Thoracic aorta (tissue), 2 donors: Measurements from ENCODE around the gene SIX5. TPM values are rescaled to one million over a fixed set of nuclear protein-coding genes. Genes with fewer than 3 reads are reported as not detected.

Experiments
- ATAC-seq: fragments of 150-250 bp; one replicate; pipeline ENCODE4 v1.8.0; 2017; ENCODE audit warnings: low read depth; ENCODE audit not compliant: insufficient number of reproducible peaks, low FRiP score
- DNase-seq: peaks from one replicate; pipeline ENCODE4 v3.0.0-alpha.2; 2020; ENCODE audit warnings: low spot score
- H3K27ac ChIP-seq, 2 donors: fragments of 200-600 bp; sonication (generic); 1 replicate in 1 of 2; 2 replicates in 1 of 2; pipeline ENCODE4 v1.5.1; 2016; ENCODE audit warnings: mild to moderate bottlenecking in 2 of 2, moderate library complexity in 2 of 2
- H3K27me3 ChIP-seq: fragments of 200-600 bp; sonication (generic); replicated peaks from 2 replicates; pipeline ENCODE4 v1.6.0; 2016; ENCODE audit warnings: mild to moderate bottlenecking; ENCODE audit not compliant: insufficient read depth
- H3K36me3 ChIP-seq: fragments of 200-600 bp; sonication (generic); one replicate; pipeline ENCODE4 v1.5.1; 2016
- H3K4me1 ChIP-seq, 2 donors: fragments of 200-600 bp; sonication (generic); 1 replicate in 1 of 2; 2 replicates in 1 of 2; pipeline versions ENCODE4 v1.5.1 to v1.6.0; 2016; ENCODE audit warnings: low read depth in 2 of 2, mild to moderate bottlenecking in 1 of 2; ENCODE audit not compliant: control insufficient read depth in 1 of 2
- H3K4me3 ChIP-seq: fragments of 200-600 bp; sonication (generic); 2 replicates; pipeline ENCODE4 v1.5.1; 2016; ENCODE audit warnings: mild to moderate bottlenecking
- H3K9me3 ChIP-seq: fragments of 200-600 bp; sonication (generic); 2 replicates; pipeline ENCODE4 v1.5.1; 2016
- CTCF ChIP-seq: fragments of 200-600 bp; sonication (generic); IDR thresholded peaks from one replicate; pipeline ENCODE4 v1.5.1; 2019; ENCODE audit warnings: antibody characterized with exemption
- total RNA-seq, 2 donors: library from RNA; depleted of rRNA; stranded (reverse); fragments of >200 nt; gene quantifications; one replicate each; pipeline versions ENCODE4 v1.1.0 to v1.2.3, GENCODE V29; 2016

The SIX5 gene
- total RNA-seq, 2 donors from 2014 or later, result 15.0 to 29.9 TPM

- Histone ChIP-seq H3K36me3 (no peaks in the 10 kb centered on the region), H3K27ac (peak overlapping the region; percentile 94 to 98), H3K4me1 (peaks cover 31 to 41% of the 10 kb centered on the region in 2 donors), H3K9me3 (no peaks in the 10 kb centered on the region), H3K27me3 (no peaks in the 10 kb centered on the region), H3K4me3 (peak overlapping the region; percentile 53)
- TF ChIP-seq CTCF, result no peak
- ATAC-seq (no peak), DNase-seq (no peak)
These were observed 3.9 kb downstream of the SIX5 start for GRCh38 chr19:45764945-45765701.

- no peaks in the 10 kb centered on the region for H3K27me3 ChIP-seq
- peak overlapping the region; percentile 53 for H3K4me3 ChIP-seq
- ATAC-seq, result no peak
- no peak for DNase-seq
- H3K36me3 ChIP-seq, result no peaks in the 10 kb centered on the region
- H3K9me3 ChIP-seq, result no peaks in the 10 kb centered on the region
- no peak for TF ChIP-seq CTCF
- peaks cover 31 to 41% of the 10 kb centered on the region in 2 donors for H3K4me1 ChIP-seq
- H3K27ac ChIP-seq, result peak overlapping the region; percentile 94 to 98
These were observed 4.6 kb downstream of the SIX5 start for GRCh38 chr19:45764475-45764874.

GRCh38 chr19:45763691-45764294 is 5.3 kb downstream of the SIX5 start:
- no peak for DNase-seq
- Histone ChIP-seq H3K4me3 (peak overlapping the region; percentile 53), H3K27ac (peak overlapping the region; percentile 94 to 98)

GRCh38 chr19:45762870-45763631 is 6.0 kb downstream of the SIX5 start:
- DNase-seq (no peak), ATAC-seq (no peak)
- no peaks in the 10 kb centered on the region for H3K9me3 ChIP-seq
- peaks cover 31 to 41% of the 10 kb centered on the region in 2 donors for H3K4me1 ChIP-seq
- no peak overlapping the region for H3K4me3 ChIP-seq
- TF ChIP-seq CTCF, result no peak
- no peaks in the 10 kb centered on the region for H3K36me3 ChIP-seq
- no peaks in the 10 kb centered on the region for H3K27me3 ChIP-seq
- no peak overlapping the region for H3K27ac ChIP-seq

More at GRCh38 chr19:45763691-45764294, 5.3 kb downstream of the SIX5 start:
- Histone ChIP-seq H3K9me3 (no peaks in the 10 kb centered on the region), H3K27me3 (no peaks in the 10 kb centered on the region), H3K4me1 (peaks cover 31 to 41% of the 10 kb centered on the region in 2 donors), H3K36me3 (no peaks in the 10 kb centered on the region)
- no peak for TF ChIP-seq CTCF
- no peak for ATAC-seq

- no peak for ATAC-seq
- no peak overlapping the region for H3K4me3 ChIP-seq
- no peaks in the 10 kb centered on the region for H3K36me3 ChIP-seq
- no peaks in the 10 kb centered on the region for H3K9me3 ChIP-seq
- TF ChIP-seq CTCF, result no peak
- H3K4me1 ChIP-seq, result peaks cover 31 to 37% of the 10 kb centered on the region in 2 donors
- H3K27me3 ChIP-seq, result no peaks in the 10 kb centered on the region
- DNase-seq, result no peak
- no peak overlapping the region for H3K27ac ChIP-seq
These were observed 7.3 kb downstream of the SIX5 start for GRCh38 chr19:45761714-45762113.
